ENCODE results near the gene RRAGC. TPM values are rescaled to one million over a fixed set of nuclear protein-coding genes. Genes with fewer than 3 reads are reported as not detected.

RRAGC gene
- total RNA-seq, 2 donors from 2014 or later, result 9.2 to 22.6 TPM

GRCh38 chr1:38888423-38889333, 29.1 kb upstream of the RRAGC start:
- WGBS, result 83% methylated on average over 9 of the region's 9 CpGs
- TF ChIP-seq POLR2A (IDR thresholded peaks at IDR 0.05) (no peak), POLR2AphosphoS5 (IDR thresholded peaks at IDR 0.05) (no peak)
- TF ChIP-seq, protein P1, sequence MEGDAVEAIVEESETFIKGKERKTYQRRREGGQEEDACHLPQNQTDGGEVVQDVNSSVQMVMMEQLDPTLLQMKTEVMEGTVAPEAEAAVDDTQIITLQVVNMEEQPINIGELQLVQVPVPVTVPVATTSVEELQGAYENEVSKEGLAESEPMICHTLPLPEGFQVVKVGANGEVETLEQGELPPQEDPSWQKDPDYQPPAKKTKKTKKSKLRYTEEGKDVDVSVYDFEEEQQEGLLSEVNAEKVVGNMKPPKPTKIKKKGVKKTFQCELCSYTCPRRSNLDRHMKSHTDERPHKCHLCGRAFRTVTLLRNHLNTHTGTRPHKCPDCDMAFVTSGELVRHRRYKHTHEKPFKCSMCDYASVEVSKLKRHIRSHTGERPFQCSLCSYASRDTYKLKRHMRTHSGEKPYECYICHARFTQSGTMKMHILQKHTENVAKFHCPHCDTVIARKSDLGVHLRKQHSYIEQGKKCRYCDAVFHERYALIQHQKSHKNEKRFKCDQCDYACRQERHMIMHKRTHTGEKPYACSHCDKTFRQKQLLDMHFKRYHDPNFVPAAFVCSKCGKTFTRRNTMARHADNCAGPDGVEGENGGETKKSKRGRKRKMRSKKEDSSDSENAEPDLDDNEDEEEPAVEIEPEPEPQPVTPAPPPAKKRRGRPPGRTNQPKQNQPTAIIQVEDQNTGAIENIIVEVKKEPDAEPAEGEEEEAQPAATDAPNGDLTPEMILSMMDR (IDR thresholded peaks at IDR 0.05), result no peak

DNA sequence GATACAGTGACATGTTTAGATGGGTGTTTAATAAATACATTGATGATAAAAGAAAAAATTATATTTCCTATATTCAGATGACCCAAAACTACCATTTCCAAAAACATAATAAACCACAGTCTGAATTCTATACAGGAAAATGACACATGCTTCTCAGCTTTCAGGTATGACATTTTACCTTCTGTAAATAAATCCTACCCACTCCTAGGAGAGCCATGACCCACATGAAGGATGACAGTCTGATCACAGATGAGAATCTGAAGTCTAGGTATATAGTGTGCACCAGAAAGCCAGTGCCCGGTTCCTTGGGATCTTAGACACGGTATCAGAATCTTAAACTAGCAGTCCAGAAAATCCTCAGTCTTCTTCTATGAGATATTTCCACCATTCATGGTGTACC, 25.5 kb upstream of the RRAGC start:
- intact Hi-C loops (cut with DNase I), result no loop called here
- 96% methylated on average over 2 of the region's 2 CpGs for WGBS
- Histone ChIP-seq H3K27ac (no peak overlapping the region), H3K9me3 (no peaks in the 10 kb centered on the region), H3K4me1 (replicated peaks) (no peaks in the 10 kb centered on the region), H3K36me3 (no peaks in the 10 kb centered on the region), H3K4me3 (no peak overlapping the region), H3K27me3 (replicated peaks; ENCODE audit: insufficient read depth) (no peaks in the 10 kb centered on the region)
- DNase-seq (ENCODE audit: low spot score), result no peak
- TF ChIP-seq POLR2A (IDR thresholded peaks at IDR 0.05) (no peak), POLR2AphosphoS5 (IDR thresholded peaks at IDR 0.05) (no peak)
- TF ChIP-seq, protein P1 (IDR thresholded peaks at IDR 0.05), result no peak

More at GRCh38 chr1:38888423-38889333, 29.1 kb upstream of the RRAGC start:
- H3K36me3 ChIP-seq, result no peaks in the 10 kb centered on the region
- intact Hi-C loops (cut with DNase I), result no loop called here
- no peaks in the 10 kb centered on the region for H3K9me3 ChIP-seq
- no peaks in the 10 kb centered on the region for H3K4me1 ChIP-seq (replicated peaks)
- H3K27ac ChIP-seq, result no peak overlapping the region
- no peaks in the 10 kb centered on the region for H3K27me3 ChIP-seq (replicated peaks; ENCODE audit: insufficient read depth)
- no peak for DNase-seq (ENCODE audit: low spot score)
- H3K4me3 ChIP-seq, result no peak overlapping the region

- TF ChIP-seq POLR2AphosphoS5 (IDR thresholded peaks at IDR 0.05), result no peak
- no peak for TF ChIP-seq POLR2A (IDR thresholded peaks at IDR 0.05)
- TF ChIP-seq, protein P1 (IDR thresholded peaks at IDR 0.05), result no peak
- no peak within 1 kb of the TSS for H3K4me3 ChIP-seq
- no peaks in the 10 kb centered on the region for H3K9me3 ChIP-seq
- no peak for DNase-seq (ENCODE audit: low spot score)
- intact Hi-C loops (cut with DNase I), result no loop called here
- no peaks in the 10 kb centered on the region for H3K27me3 ChIP-seq (replicated peaks; ENCODE audit: insufficient read depth)
- H3K27ac ChIP-seq, result no peak within 1 kb of the TSS
- H3K36me3 ChIP-seq, result no peaks in the 10 kb centered on the region
- H3K4me1 ChIP-seq (replicated peaks), result no peaks in the 10 kb centered on the region
Observed at GRCh38 chr1:38881487-38881886, 21.9 kb upstream of the RRAGC start, which contains the start of gene GJA9. Gene GJA9, minus strand, starts transcription at chr1:38881587. Its CDS starts 5,489 bp downstream, at chr1:38876098.

DNA sequence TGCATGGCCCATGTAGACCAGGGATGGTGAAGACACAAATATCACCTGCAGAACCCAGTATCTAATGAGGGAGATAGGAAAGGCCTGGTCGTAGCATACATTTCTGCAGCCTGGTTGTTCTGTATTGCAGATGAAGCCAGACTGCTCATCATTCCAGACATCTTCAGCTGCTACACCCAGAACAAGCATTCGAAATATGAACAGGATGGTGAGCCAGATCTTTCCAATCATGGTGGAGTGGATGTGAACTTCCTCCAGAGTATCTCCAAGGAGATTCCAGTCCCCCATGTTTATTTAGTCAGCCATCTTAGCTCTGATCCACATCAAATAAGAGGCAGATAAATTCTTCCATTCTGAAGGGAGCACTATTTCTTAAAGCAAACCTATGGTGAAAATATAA, 16.2 kb upstream of the RRAGC start:
- Histone ChIP-seq H3K9me3 (no peaks in the 10 kb centered on the region), H3K4me3 (no peak overlapping the region), H3K27ac (no peak overlapping the region), H3K4me1 (replicated peaks) (no peaks in the 10 kb centered on the region), H3K36me3 (no peaks in the 10 kb centered on the region), H3K27me3 (replicated peaks; ENCODE audit: insufficient read depth) (no peaks in the 10 kb centered on the region)
- intact Hi-C loops (cut with DNase I), result no loop called here
- no peak for DNase-seq (ENCODE audit: low spot score)
- 94% methylated on average over 2 of the region's 2 CpGs for WGBS
- TF ChIP-seq POLR2A (IDR thresholded peaks at IDR 0.05) (no peak), POLR2AphosphoS5 (IDR thresholded peaks at IDR 0.05) (no peak)
- TF ChIP-seq, protein P1 (IDR thresholded peaks at IDR 0.05), result no peak

Data from prostate gland (tissue), 2 donors.